Astrocyte of the cerebellum (primary cell): ENCODE measurements around the gene BTBD2.

Source experiments
- DNase-seq: peaks from one replicate; pipeline ENCODE4 v3.0.0-alpha.2; 2011; ENCODE audit warnings: low read depth
- H3K4me3 ChIP-seq: 2 replicates; pipeline ENCODE4 v1.5.1; 2011; ENCODE audit warnings: mild to moderate bottlenecking, low read depth, low read length, moderate library complexity
- in situ Hi-C: cut with HindIII; loops from 2 replicates; pipeline ENCODE4 v1.10.0; 2017; ENCODE audit warnings: low sequenced_read_pairs
- TF ChIP-seq, protein P1 (sequence below): IDR thresholded peaks from 2 replicates; pipeline ENCODE4 v1.5.1; 2012; ENCODE audit warnings: low read length, low read depth, moderate library complexity, mild to moderate bottlenecking; ENCODE audit errors: missing control alignments

The BTBD2 gene

DNA sequence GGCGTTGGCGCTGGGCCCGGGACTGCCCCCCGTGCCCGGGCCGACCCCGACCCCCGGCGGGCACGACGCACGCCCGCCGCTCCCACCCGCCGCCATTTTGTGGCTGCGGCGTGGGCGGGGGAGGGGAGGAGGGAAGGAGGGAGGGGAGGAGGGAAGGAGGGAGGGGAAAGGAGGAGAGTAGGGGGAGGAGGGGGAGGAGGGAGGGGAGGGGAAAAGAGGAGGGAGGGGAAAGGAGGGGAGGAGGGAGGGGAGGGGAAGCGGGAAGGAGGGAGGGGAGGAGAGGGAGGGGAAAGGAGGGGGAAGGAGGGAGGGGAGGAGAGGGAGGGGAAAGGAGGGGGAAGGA, at the start of gene BTBD2:
TSS of gene BTBD2 (minus strand) at position 107 of the 343 bp plus-strand sequence. CDS start at position 96, 11 bp downstream.
- H3K4me3 ChIP-seq: peak within 1 kb of the TSS; percentile 57
- DNase-seq: peak; percentile 46
- in situ Hi-C loops: no loop called here
- TF ChIP-seq, protein P1, sequence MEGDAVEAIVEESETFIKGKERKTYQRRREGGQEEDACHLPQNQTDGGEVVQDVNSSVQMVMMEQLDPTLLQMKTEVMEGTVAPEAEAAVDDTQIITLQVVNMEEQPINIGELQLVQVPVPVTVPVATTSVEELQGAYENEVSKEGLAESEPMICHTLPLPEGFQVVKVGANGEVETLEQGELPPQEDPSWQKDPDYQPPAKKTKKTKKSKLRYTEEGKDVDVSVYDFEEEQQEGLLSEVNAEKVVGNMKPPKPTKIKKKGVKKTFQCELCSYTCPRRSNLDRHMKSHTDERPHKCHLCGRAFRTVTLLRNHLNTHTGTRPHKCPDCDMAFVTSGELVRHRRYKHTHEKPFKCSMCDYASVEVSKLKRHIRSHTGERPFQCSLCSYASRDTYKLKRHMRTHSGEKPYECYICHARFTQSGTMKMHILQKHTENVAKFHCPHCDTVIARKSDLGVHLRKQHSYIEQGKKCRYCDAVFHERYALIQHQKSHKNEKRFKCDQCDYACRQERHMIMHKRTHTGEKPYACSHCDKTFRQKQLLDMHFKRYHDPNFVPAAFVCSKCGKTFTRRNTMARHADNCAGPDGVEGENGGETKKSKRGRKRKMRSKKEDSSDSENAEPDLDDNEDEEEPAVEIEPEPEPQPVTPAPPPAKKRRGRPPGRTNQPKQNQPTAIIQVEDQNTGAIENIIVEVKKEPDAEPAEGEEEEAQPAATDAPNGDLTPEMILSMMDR: no peak

DNA sequence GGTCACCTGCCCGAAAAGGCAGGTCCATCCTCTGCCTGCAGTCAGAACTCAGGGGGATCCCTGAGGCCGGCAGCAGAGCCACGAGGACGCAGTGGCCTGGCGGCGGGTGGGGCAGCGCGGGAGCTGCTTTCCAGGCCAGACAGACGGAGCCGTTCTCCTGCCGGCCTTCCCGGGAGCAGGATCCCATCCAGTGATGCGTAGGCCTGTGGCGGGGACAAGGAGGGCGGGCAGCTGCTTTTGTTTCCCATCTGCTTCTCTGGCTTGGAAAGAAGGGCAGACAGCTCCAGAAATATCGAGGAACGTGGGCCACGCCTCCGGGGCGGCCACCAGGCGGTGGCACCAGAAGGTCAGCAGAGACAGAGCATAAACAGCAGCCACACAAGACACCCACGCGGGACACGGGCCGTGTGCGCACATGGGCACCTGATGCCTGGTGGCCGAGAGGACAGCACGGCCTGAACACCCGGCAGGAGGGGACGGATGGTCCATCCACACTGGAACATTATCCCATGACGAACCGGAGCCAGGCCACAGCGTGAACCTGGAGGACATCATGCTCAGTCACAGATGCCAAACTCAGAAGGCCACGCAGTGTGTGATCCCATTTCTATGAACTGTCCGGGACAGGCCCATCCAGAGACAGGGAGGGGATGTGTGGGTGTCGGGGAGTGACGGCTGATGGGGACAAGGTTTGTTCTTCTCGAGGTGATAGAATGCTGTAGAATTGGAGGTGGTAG, 49.4 kb upstream of the BTBD2 start:
- in situ Hi-C loops: no loop called here
- TF ChIP-seq, protein P1: no peak
- H3K4me3 ChIP-seq: no peak overlapping the region
- DNase-seq: no peak

DNA sequence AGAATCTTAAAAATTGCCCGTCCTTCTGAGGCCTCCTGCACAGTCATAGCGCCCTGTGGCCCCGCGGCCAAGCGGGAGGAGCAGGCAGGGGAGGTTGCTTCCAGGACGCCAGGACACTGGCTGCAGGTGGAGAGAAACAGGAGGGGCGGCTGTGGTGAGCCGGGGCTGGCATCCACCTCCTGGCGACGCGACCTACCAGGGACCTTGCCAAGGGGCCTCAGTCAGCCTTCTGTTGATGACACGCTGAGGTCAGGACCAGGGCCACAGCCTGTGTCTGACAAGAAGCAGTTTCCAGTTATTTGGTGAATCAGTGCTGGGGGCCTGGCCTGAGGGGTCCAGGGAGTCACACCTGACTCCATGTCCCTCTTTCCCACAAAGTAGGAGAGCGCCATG, 48.9 kb upstream of the BTBD2 start:
- no peak overlapping the region for H3K4me3 ChIP-seq
- in situ Hi-C loops: no loop called here
- TF ChIP-seq, protein P1: no peak
- no peak for DNase-seq

DNA sequence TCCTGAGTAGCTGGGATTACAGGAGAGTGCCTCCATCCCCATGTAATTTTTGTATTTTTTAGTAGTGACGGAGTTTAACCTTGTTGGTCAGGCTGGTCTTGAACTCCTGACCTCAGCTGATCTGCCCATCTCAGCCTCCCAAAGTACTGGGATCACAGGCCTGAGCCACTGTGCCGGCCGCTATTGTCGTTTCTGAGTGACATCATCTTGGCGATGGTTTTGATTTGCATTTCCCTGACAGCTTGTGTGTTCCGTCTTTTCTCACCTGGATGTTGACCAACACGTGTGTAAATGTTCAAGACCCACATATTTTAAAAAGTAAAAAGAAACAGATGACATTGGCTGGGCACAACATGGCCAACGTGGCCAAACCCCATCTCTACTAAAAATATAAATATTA, 48.3 kb upstream of the BTBD2 start:
- in situ Hi-C loops: no loop called here
- DNase-seq: no peak
- TF ChIP-seq, protein P1: no peak
- no peak overlapping the region for H3K4me3 ChIP-seq

DNA sequence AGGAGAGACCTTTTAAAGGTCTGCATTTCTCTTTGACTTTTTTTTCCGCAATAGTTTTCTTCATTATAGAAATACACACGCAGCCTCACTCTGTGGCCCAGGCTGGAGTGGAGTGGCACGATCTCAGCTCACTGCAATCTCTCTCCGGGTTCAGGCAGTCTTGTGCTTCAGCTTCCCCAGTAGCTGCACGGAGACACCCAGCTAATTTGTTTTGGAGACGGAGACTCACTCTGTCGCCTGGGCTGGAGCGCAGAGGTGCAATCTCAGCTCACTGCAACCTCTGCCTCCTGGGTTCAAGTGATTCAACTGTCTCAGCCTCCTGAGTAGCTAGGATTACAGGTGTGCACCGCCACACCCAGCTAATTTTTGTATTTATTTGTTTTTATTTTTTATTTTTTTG, 47.3 kb upstream of the BTBD2 start:
- TF ChIP-seq, protein P1: no peak
- no peak for DNase-seq
- no peak overlapping the region for H3K4me3 ChIP-seq
- in situ Hi-C loops: no loop called here

DNA sequence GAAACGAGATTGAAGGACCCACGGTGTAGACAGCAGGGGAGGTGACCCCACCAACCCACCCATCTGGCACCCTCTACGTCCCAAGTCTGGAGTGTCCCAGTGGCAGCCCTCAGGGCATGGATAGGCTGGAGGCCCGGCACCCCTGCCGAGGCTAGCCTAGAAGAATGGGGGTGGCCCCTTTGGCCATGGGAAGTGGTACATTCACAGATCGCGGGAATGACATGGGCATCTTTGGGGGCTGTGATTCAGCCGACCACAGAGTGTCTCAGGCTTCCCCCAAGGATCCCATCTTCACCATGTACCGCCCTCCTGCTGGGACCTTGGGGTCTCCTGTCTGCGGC, 46.8 kb upstream of the BTBD2 start:
- H3K4me3 ChIP-seq: peak overlapping the region; percentile 46
- in situ Hi-C loops: no loop called here
- TF ChIP-seq, protein P1: no peak
- DNase-seq: no peak
